GM12891 (cell line): ENCODE measurements around the gene LSM4.

Source experiments
- POLR2A ChIP-seq: IDR thresholded peaks from 2 replicates; pipeline ENCODE4 v1.6.1; 2011; ENCODE audit warnings: low read depth, low read length, control low read depth
- POLR2AphosphoS5 ChIP-seq: IDR thresholded peaks from 2 replicates; pipeline ENCODE4 v1.6.1; 2011; ENCODE audit warnings: low read depth, low read length, control low read depth
- TAF1 ChIP-seq: IDR thresholded peaks from 2 replicates; pipeline ENCODE4 v1.6.1; 2011; ENCODE audit warnings: low read depth, low read length, control low read depth

DNA sequence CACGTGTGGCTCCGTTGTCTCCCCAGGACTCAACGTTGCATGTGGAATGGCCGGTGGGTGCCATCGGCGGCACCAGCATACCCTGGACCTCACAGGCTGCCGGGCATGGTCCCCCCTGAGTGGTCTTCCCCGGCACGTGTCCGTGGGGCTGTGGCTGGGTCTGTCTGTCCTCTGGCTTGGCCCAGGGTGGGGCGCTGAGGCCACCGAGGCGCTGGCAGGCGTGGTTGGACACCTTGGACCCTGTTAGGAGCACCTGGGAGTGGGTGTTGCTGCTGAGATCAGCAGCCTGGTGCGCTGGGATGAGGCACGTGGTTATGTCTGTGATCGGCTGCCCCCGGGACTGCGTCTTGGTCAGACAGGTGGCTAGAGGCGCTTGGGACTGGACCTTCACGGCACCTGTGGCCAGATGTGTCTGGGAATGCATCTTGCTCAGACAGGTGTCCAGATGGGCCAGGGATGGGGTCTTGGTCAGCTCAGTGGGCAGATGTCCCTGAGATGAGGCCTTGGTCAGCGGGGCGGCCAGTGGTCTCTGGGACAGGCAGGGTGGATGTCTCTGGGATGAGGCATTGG lies 57.8 kb downstream of the LSM4 start:
- TF ChIP-seq POLR2A (no peak), POLR2AphosphoS5 (no peak), TAF1 (no peak)
